Endodermal cell (in vitro differentiated cells): Measurements from ENCODE around the gene ARID4B. TPM values are rescaled to one million over a fixed set of nuclear protein-coding genes. Genes with fewer than 3 reads are reported as not detected.

ENCODE experiments used
- DNase-seq: peaks from one replicate; pipeline ENCODE4 v3.0.0-alpha.2; 2017
- H3K27ac ChIP-seq: 2 replicates; pipeline ENCODE4 v1.5.1; 2013; ENCODE audit warnings: mild to moderate bottlenecking, low read depth, low read length, moderate library complexity
- H3K27me3 ChIP-seq: 2 replicates; pipeline ENCODE4 v1.6.1; 2013; ENCODE audit warnings: mild to moderate bottlenecking, low read length, moderate library complexity; ENCODE audit not compliant: insufficient read depth, control insufficient read depth, poor library complexity, severe bottlenecking
- H3K36me3 ChIP-seq: 2 replicates; pipeline ENCODE4 v1.7.0; 2013; ENCODE audit warnings: mild to moderate bottlenecking, low read length, moderate library complexity; ENCODE audit not compliant: control insufficient read depth, insufficient read depth
- H3K4me1 ChIP-seq: one replicate; pipeline ENCODE4 v1.7.0; 2013; ENCODE audit warnings: low read length; ENCODE audit not compliant: control insufficient read depth, insufficient read depth
- H3K4me3 ChIP-seq: 2 replicates; pipeline ENCODE4 v1.5.1; 2013; ENCODE audit warnings: mild to moderate bottlenecking, low read length, moderate library complexity
- H3K9ac ChIP-seq: 2 replicates; pipeline ENCODE4 v1.6.1; 2013; ENCODE audit warnings: mild to moderate bottlenecking, low read length, moderate library complexity; ENCODE audit not compliant: poor library complexity, severe bottlenecking; ENCODE audit errors: extremely low read depth
- H3K9me3 ChIP-seq: 2 replicates; pipeline ENCODE4 v1.6.1; 2013; ENCODE audit warnings: mild to moderate bottlenecking, low read length, moderate library complexity; ENCODE audit not compliant: control insufficient read depth
- H3K27ac Mint-ChIP-seq: 2 replicates; pipeline ENCODE4 v1.8.0; 2020; ENCODE audit warnings: mixed read lengths
- H3K27me3 Mint-ChIP-seq: 2 replicates; pipeline ENCODE4 v1.8.0; 2021; ENCODE audit warnings: mild to moderate bottlenecking, mixed read lengths; ENCODE audit not compliant: insufficient read depth
- H3K36me3 Mint-ChIP-seq: 2 replicates; pipeline ENCODE4 v1.8.0; 2020; ENCODE audit warnings: low read depth, mixed read lengths
- H3K4me1 Mint-ChIP-seq: 2 replicates; pipeline ENCODE4 v1.8.0; 2020; ENCODE audit warnings: mixed read lengths
- H3K4me3 Mint-ChIP-seq: 2 replicates; pipeline ENCODE4 v1.8.0; 2020; ENCODE audit warnings: mild to moderate bottlenecking, moderate library complexity, mixed read lengths
- H3K9me3 Mint-ChIP-seq: 2 replicates; pipeline ENCODE4 v1.8.0; 2020; ENCODE audit warnings: mild to moderate bottlenecking, mixed read lengths
- WGBS, 2 experiments: methylation state at CpG; one replicate each; pipeline versions ENCODE4 v1.1.5 to v1.1.7; 2013; ENCODE audit warnings: missing lambda C conversion rate in 2 of 2, mixed read lengths in 1 of 2; ENCODE audit not compliant: insufficient coverage in 1 of 2, insufficient read length in 1 of 2; 5-methylcytosine and 5-hydroxymethylcytosine counted together
- total RNA-seq, 2 donors: library from RNA; stranded (reverse); fragmentation: NEBNext Ultra II Directional in 1 of 2; extraction: Animal tissue kit (Norgen Biotek cat#: 25700) in 1 of 2; gene quantifications; 2 replicates in 1 of 2; 3 replicates in 1 of 2; pipeline ENCODE4 v1.2.1, GENCODE V29; 2021
- TF ChIP-seq, protein P1 (sequence below): fragments of 200-600 bp; sonication (generic); conservative IDR thresholded peaks from 2 replicates; pipeline ENCODE4 v1.5.0; 2021; ENCODE audit warnings: antibody characterized with exemption, mild to moderate bottlenecking

Gene ARID4B
- total RNA-seq, 2 donors from 2014 or later, result 40.6 to 43.1 TPM

DNA sequence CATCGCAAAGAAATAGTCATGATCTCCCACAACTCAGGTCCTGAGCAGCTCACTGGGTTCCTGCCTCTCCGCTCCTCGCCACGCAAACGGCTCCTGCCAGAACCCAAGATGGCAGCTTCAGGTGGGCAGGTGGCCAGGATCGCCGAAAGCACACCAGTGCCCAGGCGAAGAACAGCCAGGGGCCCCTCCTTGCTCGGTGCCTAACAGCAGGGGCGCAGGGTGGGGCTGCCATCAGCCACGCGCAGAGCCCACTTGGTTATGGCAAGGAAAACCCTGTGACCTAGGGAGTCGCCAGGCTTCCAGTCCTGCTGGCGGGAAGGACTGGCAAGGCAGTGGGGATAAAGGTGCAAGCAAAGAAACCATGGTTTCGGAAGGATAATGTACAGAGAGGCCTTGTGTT, 47.5 kb downstream of the ARID4B start:
- 94 to 95% methylated on average over 14 to 15 of the region's 15 CpGs for WGBS, 2 experiments
- H3K27ac Mint-ChIP-seq, result peak overlapping the region; percentile 52

DNA sequence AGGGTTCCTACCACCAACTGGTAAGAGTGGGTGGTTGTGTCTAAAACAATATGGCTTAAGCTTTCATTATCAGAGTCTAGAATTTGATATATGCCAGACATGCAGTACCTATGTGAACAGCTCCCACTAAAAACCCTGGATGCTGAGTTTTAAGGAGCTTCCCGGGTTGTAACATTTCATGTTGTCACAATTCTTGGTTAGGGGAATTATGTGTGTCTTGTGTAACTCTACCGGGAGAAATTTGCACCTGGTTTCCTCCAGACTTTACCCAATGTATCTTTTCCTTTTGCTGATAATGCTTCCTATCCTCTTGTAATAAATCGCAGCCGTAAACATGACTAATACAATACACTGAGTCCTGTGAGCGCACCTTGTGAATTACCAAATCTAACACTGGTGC, 48.3 kb downstream of the ARID4B start:
- Mint-ChIP-seq H3K4me1 (peaks cover 50% of the 10 kb centered on the region), H3K9me3 (no peaks in the 10 kb centered on the region), H3K4me3 (no peak overlapping the region), H3K27ac (peak overlapping the region; percentile 22), H3K36me3 (no peaks in the 10 kb centered on the region), H3K27me3 (no peaks in the 10 kb centered on the region)
- H3K27ac ChIP-seq, result no peak overlapping the region
- H3K27me3 ChIP-seq, result no peaks in the 10 kb centered on the region
- no peak overlapping the region for H3K9ac ChIP-seq
- peak overlapping the region; percentile 68 for H3K4me3 ChIP-seq
- DNase-seq, result no peak
- WGBS, 2 experiments, result 77 to 80% methylated on average over 3 to 5 of the region's 5 CpGs
- H3K4me1 ChIP-seq, result peaks cover 10% of the 10 kb centered on the region
- no peaks in the 10 kb centered on the region for H3K9me3 ChIP-seq
- TF ChIP-seq, protein P1, sequence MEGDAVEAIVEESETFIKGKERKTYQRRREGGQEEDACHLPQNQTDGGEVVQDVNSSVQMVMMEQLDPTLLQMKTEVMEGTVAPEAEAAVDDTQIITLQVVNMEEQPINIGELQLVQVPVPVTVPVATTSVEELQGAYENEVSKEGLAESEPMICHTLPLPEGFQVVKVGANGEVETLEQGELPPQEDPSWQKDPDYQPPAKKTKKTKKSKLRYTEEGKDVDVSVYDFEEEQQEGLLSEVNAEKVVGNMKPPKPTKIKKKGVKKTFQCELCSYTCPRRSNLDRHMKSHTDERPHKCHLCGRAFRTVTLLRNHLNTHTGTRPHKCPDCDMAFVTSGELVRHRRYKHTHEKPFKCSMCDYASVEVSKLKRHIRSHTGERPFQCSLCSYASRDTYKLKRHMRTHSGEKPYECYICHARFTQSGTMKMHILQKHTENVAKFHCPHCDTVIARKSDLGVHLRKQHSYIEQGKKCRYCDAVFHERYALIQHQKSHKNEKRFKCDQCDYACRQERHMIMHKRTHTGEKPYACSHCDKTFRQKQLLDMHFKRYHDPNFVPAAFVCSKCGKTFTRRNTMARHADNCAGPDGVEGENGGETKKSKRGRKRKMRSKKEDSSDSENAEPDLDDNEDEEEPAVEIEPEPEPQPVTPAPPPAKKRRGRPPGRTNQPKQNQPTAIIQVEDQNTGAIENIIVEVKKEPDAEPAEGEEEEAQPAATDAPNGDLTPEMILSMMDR, result no peak
- H3K36me3 ChIP-seq, result no peaks in the 10 kb centered on the region

More for the DNA sequence above, 47.5 kb downstream of the ARID4B start:
- H3K4me1 ChIP-seq, result peaks cover 10% of the 10 kb centered on the region
- H3K36me3 Mint-ChIP-seq, result peaks cover 3% of the 10 kb centered on the region
- H3K4me3 ChIP-seq, result no peak overlapping the region
- no peaks in the 10 kb centered on the region for H3K27me3 ChIP-seq
- no peaks in the 10 kb centered on the region for H3K9me3 ChIP-seq
- H3K4me3 Mint-ChIP-seq, result no peak overlapping the region
- H3K9ac ChIP-seq, result no peak overlapping the region
- TF ChIP-seq, protein P1, result no peak
- H3K27ac ChIP-seq, result no peak overlapping the region
- H3K27me3 Mint-ChIP-seq, result no peaks in the 10 kb centered on the region
- no peaks in the 10 kb centered on the region for H3K9me3 Mint-ChIP-seq
- DNase-seq, result no peak
- H3K4me1 Mint-ChIP-seq, result peaks cover 47% of the 10 kb centered on the region
- H3K36me3 ChIP-seq, result no peaks in the 10 kb centered on the region

DNA sequence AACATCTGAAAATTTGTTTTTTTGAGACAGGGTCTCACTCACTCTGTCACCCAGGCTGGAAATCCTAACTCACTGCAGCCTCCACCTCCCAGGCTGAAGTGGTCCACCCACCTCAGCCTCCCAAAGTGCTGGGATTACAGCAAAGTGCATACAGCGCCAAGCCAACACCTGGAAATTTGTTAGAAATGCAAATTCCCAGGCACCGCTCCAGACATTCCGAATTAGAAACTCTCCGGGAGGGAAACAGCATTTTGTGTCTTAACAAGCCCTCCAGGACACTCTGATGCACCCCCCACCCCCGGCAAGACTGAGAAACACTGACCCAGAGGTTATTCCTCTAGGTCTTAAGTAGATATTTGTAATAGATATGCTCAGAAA, 49.1 kb downstream of the ARID4B start:
- H3K4me3 ChIP-seq, result peak overlapping the region; percentile 68
- H3K9me3 ChIP-seq, result no peaks in the 10 kb centered on the region
- 47% methylated on average over 5 of the region's 5 CpGs; no CpG with 5 or more reads in 1 of the 2 experiments for WGBS, 2 experiments
- no peaks in the 10 kb centered on the region for H3K27me3 Mint-ChIP-seq
- DNase-seq, result no peak
- peak overlapping the region; percentile 83 for H3K27ac Mint-ChIP-seq
- H3K4me1 ChIP-seq, result peaks cover 10% of the 10 kb centered on the region
- no peak overlapping the region for H3K9ac ChIP-seq
- TF ChIP-seq, protein P1, result no peak
- H3K9me3 Mint-ChIP-seq, result no peaks in the 10 kb centered on the region
- H3K27ac ChIP-seq, result no peak overlapping the region
- peak overlapping the region; percentile 9 for H3K4me3 Mint-ChIP-seq
- H3K27me3 ChIP-seq, result no peaks in the 10 kb centered on the region
- no peaks in the 10 kb centered on the region for H3K36me3 Mint-ChIP-seq
- no peaks in the 10 kb centered on the region for H3K36me3 ChIP-seq
- peaks cover 50% of the 10 kb centered on the region for H3K4me1 Mint-ChIP-seq
